ENCODE data around the gene FH. TPM values are rescaled to one million over a fixed set of nuclear protein-coding genes. Genes with fewer than 3 reads are reported as not detected.

FH gene
- total RNA-seq, 2 experiments from 2014 or later, result 44.0 to 72.1 TPM

DNA sequence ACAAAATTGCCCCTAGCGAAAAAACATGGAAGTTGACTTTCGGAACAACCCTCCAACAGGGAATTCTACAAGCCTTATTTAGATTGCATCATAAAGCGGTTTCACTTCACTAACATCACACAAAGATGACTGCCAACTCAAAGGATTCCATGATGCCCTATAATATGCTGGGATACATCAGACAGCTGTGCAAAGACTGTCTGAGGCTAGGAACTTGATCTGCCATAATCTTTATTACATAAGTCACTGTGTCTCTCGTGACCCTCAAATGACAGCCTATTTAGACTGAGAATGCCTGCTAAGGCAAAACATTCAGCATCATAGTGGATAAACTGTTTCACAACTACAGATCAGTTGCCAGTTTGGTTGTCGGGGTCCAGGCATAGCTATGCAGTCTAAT is 23.8 kb downstream of the FH start:
- Histone ChIP-seq H3K27ac (ENCODE audit: low read depth, low read length, poor library complexity, severe bottlenecking) (no peak overlapping the region), H3K9me3 (ENCODE audit: low read length) (no peaks in the 10 kb centered on the region), H3K79me2 (ENCODE audit: insufficient read depth, low read depth, low read length) (no peaks in the 10 kb centered on the region), H4K20me1 (ENCODE audit: insufficient read depth, low read length) (no peaks in the 10 kb centered on the region), H2AFZ (ENCODE audit: low read length) (no peak overlapping the region), H3K4me3 (ENCODE audit: low read depth, low read length, poor library complexity, severe bottlenecking) (no peak overlapping the region), H3K36me3 (ENCODE audit: insufficient read depth, low read length) (peaks cover 61% of the 10 kb centered on the region), H3K9me2 (ENCODE audit: insufficient read depth, low read length) (no peaks in the 10 kb centered on the region), H3K4me1 (ENCODE audit: insufficient read depth, low read length, poor library complexity, severe bottlenecking) (no peaks in the 10 kb centered on the region), H3K4me2 (ENCODE audit: low read length) (no peak overlapping the region)
- TF ChIP-seq, protein P1, sequence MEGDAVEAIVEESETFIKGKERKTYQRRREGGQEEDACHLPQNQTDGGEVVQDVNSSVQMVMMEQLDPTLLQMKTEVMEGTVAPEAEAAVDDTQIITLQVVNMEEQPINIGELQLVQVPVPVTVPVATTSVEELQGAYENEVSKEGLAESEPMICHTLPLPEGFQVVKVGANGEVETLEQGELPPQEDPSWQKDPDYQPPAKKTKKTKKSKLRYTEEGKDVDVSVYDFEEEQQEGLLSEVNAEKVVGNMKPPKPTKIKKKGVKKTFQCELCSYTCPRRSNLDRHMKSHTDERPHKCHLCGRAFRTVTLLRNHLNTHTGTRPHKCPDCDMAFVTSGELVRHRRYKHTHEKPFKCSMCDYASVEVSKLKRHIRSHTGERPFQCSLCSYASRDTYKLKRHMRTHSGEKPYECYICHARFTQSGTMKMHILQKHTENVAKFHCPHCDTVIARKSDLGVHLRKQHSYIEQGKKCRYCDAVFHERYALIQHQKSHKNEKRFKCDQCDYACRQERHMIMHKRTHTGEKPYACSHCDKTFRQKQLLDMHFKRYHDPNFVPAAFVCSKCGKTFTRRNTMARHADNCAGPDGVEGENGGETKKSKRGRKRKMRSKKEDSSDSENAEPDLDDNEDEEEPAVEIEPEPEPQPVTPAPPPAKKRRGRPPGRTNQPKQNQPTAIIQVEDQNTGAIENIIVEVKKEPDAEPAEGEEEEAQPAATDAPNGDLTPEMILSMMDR (conservative IDR thresholded peaks at IDR 0.05; ENCODE audit: low read length), result no peak
- TF ChIP-seq EZH2phosphoT487 (IDR thresholded peaks at IDR 0.05; ENCODE audit: borderline replicate concordance, low read depth, low read length), result no peak
- no peak for DNase-seq (ENCODE audit: low spot score)
- intact Hi-C loops (cut with micrococcal nuclease; ENCODE audit: unreplicated experiment), result no loop called here
- ChIA-PET POLR2A (interaction anchor here (1.6 kb wide), 1 partner anchor 13 kb away, joined by 5 read pairs; no protein-coding TSS in a partner anchor), CTCF (ENCODE audit: unreplicated experiment) (no interaction called here)
- BruUV-seq (replicated peaks), result no TSS peak

DNA sequence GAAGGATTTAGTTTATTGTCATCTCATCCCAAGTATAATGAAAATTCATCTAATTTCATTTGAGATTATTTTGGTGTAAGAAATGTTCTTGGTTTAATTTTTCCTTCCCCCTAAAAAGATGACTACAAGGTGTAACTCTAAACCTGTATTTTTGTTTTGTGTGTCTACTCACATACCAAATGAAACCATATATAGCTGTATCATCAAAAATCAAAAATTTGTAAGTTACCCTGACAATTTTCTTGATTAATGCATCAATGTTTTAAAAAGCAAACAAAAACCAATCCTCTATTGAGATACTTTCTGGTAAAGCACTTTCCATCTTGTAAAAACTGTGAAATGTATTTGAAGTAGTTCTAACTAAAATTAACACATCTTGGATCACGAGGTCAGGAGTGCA is 30.8 kb downstream of the FH start:
- Histone ChIP-seq H2AFZ (ENCODE audit: low read length) (no peak overlapping the region), H3K36me3 (ENCODE audit: insufficient read depth, low read length) (no peaks in the 10 kb centered on the region), H3K79me2 (ENCODE audit: insufficient read depth, low read depth, low read length) (no peaks in the 10 kb centered on the region), H3K9me3 (ENCODE audit: low read length) (no peaks in the 10 kb centered on the region), H3K27ac (ENCODE audit: low read depth, low read length, poor library complexity, severe bottlenecking) (no peak overlapping the region), H4K20me1 (ENCODE audit: insufficient read depth, low read length) (no peaks in the 10 kb centered on the region), H3K4me2 (ENCODE audit: low read length) (no peak overlapping the region), H3K4me3 (ENCODE audit: low read depth, low read length, poor library complexity, severe bottlenecking) (no peak overlapping the region), H3K9me2 (ENCODE audit: insufficient read depth, low read length) (no peaks in the 10 kb centered on the region), H3K4me1 (ENCODE audit: insufficient read depth, low read length, poor library complexity, severe bottlenecking) (no peaks in the 10 kb centered on the region)
- no peak for DNase-seq (ENCODE audit: low spot score)
- intact Hi-C loops (cut with micrococcal nuclease; ENCODE audit: unreplicated experiment), result loop anchor here (5.0 kb wide), 2 partner anchors 601 to 756 kb away; no protein-coding TSS in a partner anchor
- POLR2A ChIA-PET, result interaction anchor here (0.6 to 1.5 kb wide), 2 partner anchors 16 to 327 kb away, joined by 3 to 4 read pairs; no protein-coding TSS in a partner anchor
- TF ChIP-seq, protein P1 (conservative IDR thresholded peaks at IDR 0.05; ENCODE audit: low read length), result no peak
- TF ChIP-seq EZH2phosphoT487 (IDR thresholded peaks at IDR 0.05; ENCODE audit: borderline replicate concordance, low read depth, low read length), result no peak
- CTCF ChIA-PET (ENCODE audit: unreplicated experiment), result no interaction called here
- BruUV-seq (replicated peaks), result no TSS peak

DNA sequence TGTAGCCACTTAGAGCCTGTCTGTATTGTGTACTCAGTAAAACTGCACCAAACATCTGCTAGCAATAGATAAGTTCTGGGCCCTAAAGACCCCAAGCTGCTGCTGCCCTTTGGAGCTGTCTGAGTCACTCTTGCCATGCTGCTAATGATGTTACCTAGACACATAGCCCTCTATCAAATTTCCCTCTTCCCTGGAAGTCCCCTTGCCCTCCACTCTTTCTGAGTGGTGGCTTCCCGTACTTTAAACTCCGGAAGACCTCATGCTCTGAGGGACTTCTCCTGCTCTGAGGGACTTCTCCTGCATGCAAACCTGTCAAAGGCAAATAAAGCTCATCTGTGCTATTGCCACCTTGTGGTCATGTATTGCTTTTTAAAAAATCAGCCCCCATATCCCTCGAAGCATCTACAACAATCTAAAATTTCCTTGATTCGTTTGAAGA is 34.0 kb downstream of the FH start:
- Histone ChIP-seq H3K27ac (ENCODE audit: low read depth, low read length, poor library complexity, severe bottlenecking) (no peak overlapping the region), H3K36me3 (ENCODE audit: insufficient read depth, low read length) (no peaks in the 10 kb centered on the region), H3K4me2 (ENCODE audit: low read length) (no peak overlapping the region), H3K4me1 (ENCODE audit: insufficient read depth, low read length, poor library complexity, severe bottlenecking) (no peaks in the 10 kb centered on the region), H3K9me3 (ENCODE audit: low read length) (no peaks in the 10 kb centered on the region), H4K20me1 (ENCODE audit: insufficient read depth, low read length) (no peaks in the 10 kb centered on the region), H3K79me2 (ENCODE audit: insufficient read depth, low read depth, low read length) (no peaks in the 10 kb centered on the region), H3K9me2 (ENCODE audit: insufficient read depth, low read length) (no peaks in the 10 kb centered on the region), H2AFZ (ENCODE audit: low read length) (no peak overlapping the region), H3K4me3 (ENCODE audit: low read depth, low read length, poor library complexity, severe bottlenecking) (no peak overlapping the region)
- BruUV-seq (replicated peaks), result no TSS peak
- intact Hi-C loops (cut with micrococcal nuclease; ENCODE audit: unreplicated experiment), result loop anchor here (5.0 kb wide), 2 partner anchors 598 to 753 kb away; no protein-coding TSS in a partner anchor
- ChIA-PET CTCF (ENCODE audit: unreplicated experiment) (no interaction called here), POLR2A (interaction anchor here (0.6 kb wide), 1 partner anchor 182 kb away, joined by 3 read pairs; no protein-coding TSS in a partner anchor)
- peak; percentile 44 for DNase-seq (ENCODE audit: low spot score)
- TF ChIP-seq EZH2phosphoT487 (IDR thresholded peaks at IDR 0.05; ENCODE audit: borderline replicate concordance, low read depth, low read length), result no peak
- TF ChIP-seq, protein P1 (conservative IDR thresholded peaks at IDR 0.05; ENCODE audit: low read length), result peak; percentile 80

Data from OCI-LY7 (cell line).